ENCODE measurements around the gene IL20.
"Not testable (repeated sequence)": the region's sequence is repeated elsewhere in the genome, so short reads cannot be mapped to it uniquely, and the experiment has no call there.

IL20 gene

GRCh38 chr1:206842854-206843253, 22.6 kb upstream of the IL20 start:
- no peak for DNase-seq (ENCODE audit: low spot score)

GRCh38 chr1:206843626-206844025, 21.8 kb upstream of the IL20 start:
- DNase-seq (ENCODE audit: low spot score) = no peak

GRCh38 chr1:206846487-206846886, 18.9 kb upstream of the IL20 start:
- no peak for DNase-seq (ENCODE audit: low spot score)

- no peak for DNase-seq (ENCODE audit: low spot score)
Observed at GRCh38 chr1:206847337-206847834, 18.0 kb upstream of the IL20 start.

- DNase-seq (ENCODE audit: low spot score) = no peak
Observed at GRCh38 chr1:206847946-206848345, 17.5 kb upstream of the IL20 start.

GRCh38 chr1:206850401-206850800, 15.0 kb upstream of the IL20 start:
- DNase-seq (ENCODE audit: low spot score) = no peak

- no peak for DNase-seq (ENCODE audit: low spot score)
Observed at GRCh38 chr1:206851341-206852010, 13.9 kb upstream of the IL20 start.

GRCh38 chr1:206852662-206853061, 12.8 kb upstream of the IL20 start:
- not testable (repeated sequence) for DNase-seq (ENCODE audit: low spot score)

GRCh38 chr1:206853696-206854095, 11.7 kb upstream of the IL20 start:
- DNase-seq (ENCODE audit: low spot score) = not testable (repeated sequence)

GRCh38 chr1:206854401-206855129, 10.9 kb upstream of the IL20 start:
- DNase-seq (ENCODE audit: low spot score) = no peak

- no peak for DNase-seq (ENCODE audit: low spot score)
Observed at GRCh38 chr1:206855859-206856258, 9.6 kb upstream of the IL20 start.

- no peak for DNase-seq (ENCODE audit: low spot score)
Observed at GRCh38 chr1:206856674-206857464, 8.6 kb upstream of the IL20 start.

- DNase-seq (ENCODE audit: low spot score) = no peak
Observed at GRCh38 chr1:206859082-206859521, 6.3 kb upstream of the IL20 start.

GRCh38 chr1:206860165-206860564, 5.3 kb upstream of the IL20 start:
- no peak for DNase-seq (ENCODE audit: low spot score)

GRCh38 chr1:206863266-206863665, 2.2 kb upstream of the IL20 start:
- no peak for DNase-seq (ENCODE audit: low spot score)

GRCh38 chr1:206866062-206866461, 639 bp downstream of the IL20 start:
- DNase-seq (ENCODE audit: low spot score) = no peak

GRCh38 chr1:206867239-206867638, 1.8 kb downstream of the IL20 start:
- DNase-seq (ENCODE audit: low spot score) = no peak

GRCh38 chr1:206867716-206868115, 2.3 kb downstream of the IL20 start:
- no peak for DNase-seq (ENCODE audit: low spot score)

- no peak for DNase-seq (ENCODE audit: low spot score)
Observed at GRCh38 chr1:206868264-206868663, 2.8 kb downstream of the IL20 start.

GRCh38 chr1:206872139-206872538, 6.7 kb downstream of the IL20 start:
- DNase-seq (ENCODE audit: low spot score) = no peak

GRCh38 chr1:206873603-206874188, 8.3 kb downstream of the IL20 start:
- DNase-seq (ENCODE audit: low spot score) = no peak

- no peak for DNase-seq (ENCODE audit: low spot score)
Observed at GRCh38 chr1:206875752-206876377, 10.4 kb downstream of the IL20 start.

Data from iPS-NIHi11 (cell line).